AG04450 (cell line): Measurements from ENCODE around the gene TCP11. TPM values are rescaled to one million over a fixed set of nuclear protein-coding genes. Genes with fewer than 3 reads are reported as not detected.

ENCODE experiments used
- CTCF ChIA-PET: fragments of 300-600, 350-600 bp; formaldehyde crosslinking; extraction: SDS; loops from one replicate; lab custom pipeline; 2022; ENCODE audit warnings: antibody characterized with exemption, inconsistent platforms; lab: Charles Lee
- POLR2A ChIA-PET: fragments of 350-600 bp; formaldehyde crosslinking; extraction: SDS; loops from one replicate; lab custom pipeline; 2021; ENCODE audit warnings: antibody characterized with exemption, inconsistent platforms; lab: Yijun Ruan, JAX
- DNase-seq: peaks from one replicate; pipeline ENCODE4 v3.0.0-alpha.2; 2011; ENCODE audit warnings: low read depth, low spot score
- H3K27ac ChIP-seq: one replicate; pipeline ENCODE4 v1.5.1; 2012; ENCODE audit warnings: low read depth, low read length, control low read depth
- H3K27me3 ChIP-seq: one replicate; pipeline ENCODE4 v1.6.0; 2012; ENCODE audit warnings: low read length; ENCODE audit not compliant: control insufficient read depth, insufficient read depth
- H3K4me3 ChIP-seq: 2 replicates; pipeline ENCODE4 v1.5.1; 2011; ENCODE audit warnings: mild to moderate bottlenecking, low read depth, low read length, control low read depth
- H3K9me3 ChIP-seq: 2 replicates; pipeline ENCODE4 v1.5.1; 2012; ENCODE audit warnings: low read length; ENCODE audit not compliant: control insufficient read depth, insufficient read depth
- CTCF ChIP-seq: IDR thresholded peaks from 2 replicates; pipeline ENCODE4 v1.5.1; 2011; ENCODE audit warnings: low read depth, low read length, control low read depth, inconsistent platforms
- polyA plus RNA-seq: library from polyadenylated mRNA; depleted of rRNA; stranded (reverse); fragments of >200 nt; gene quantifications from 2 replicates; pipeline ENCODE4 v1.2.3, GENCODE V29; 2011

TCP11 gene
- polyA plus RNA-seq, 1 experiment = 0.11 TPM

GRCh38 chr6:35078226-35078850 lies 62.8 kb downstream of the TCP11 start:
- Histone ChIP-seq H3K27me3 (no peaks in the 10 kb centered on the region), H3K27ac (no peak overlapping the region), H3K4me3 (no peak overlapping the region), H3K9me3 (no peaks in the 10 kb centered on the region)
- TF ChIP-seq CTCF = no peak
- CTCF ChIA-PET = no interaction called here
- POLR2A ChIA-PET = no interaction called here
- DNase-seq = no peak

GRCh38 chr6:35077713-35078105 lies 63.4 kb downstream of the TCP11 start:
- Histone ChIP-seq H3K9me3 (no peaks in the 10 kb centered on the region), H3K27me3 (no peaks in the 10 kb centered on the region), H3K27ac (no peak overlapping the region), H3K4me3 (no peak overlapping the region)
- ChIA-PET CTCF (no interaction called here), POLR2A (no interaction called here)
- DNase-seq = no peak
- TF ChIP-seq CTCF = no peak

- H3K4me3 ChIP-seq = no peak overlapping the region
- TF ChIP-seq CTCF = no peak
- no peaks in the 10 kb centered on the region for H3K9me3 ChIP-seq
- H3K27ac ChIP-seq = no peak overlapping the region
- H3K27me3 ChIP-seq = no peaks in the 10 kb centered on the region
- DNase-seq = no peak
- ChIA-PET POLR2A (no interaction called here), CTCF (no interaction called here)
These were observed 64.0 kb downstream of the TCP11 start for GRCh38 chr6:35076997-35077712.

- ChIA-PET CTCF (interaction anchor here (1.3 to 1.6 kb wide), 2 partner anchors 66 to 87 kb away, joined by 4 to 5 read pairs; no protein-coding TSS in a partner anchor), POLR2A (no interaction called here)
- H3K27ac ChIP-seq = no peak overlapping the region
- H3K27me3 ChIP-seq = no peaks in the 10 kb centered on the region
- H3K9me3 ChIP-seq = no peaks in the 10 kb centered on the region
- no peak for DNase-seq
- TF ChIP-seq CTCF = no peak
- H3K4me3 ChIP-seq = no peak overlapping the region
These were observed 67.2 kb downstream of the TCP11 start for GRCh38 chr6:35073766-35074471.

- CTCF ChIA-PET = interaction anchor here (0.6 kb wide), 1 partner anchor 95 kb away, joined by 3 read pairs; no protein-coding TSS in a partner anchor
- H3K27ac ChIP-seq = no peak overlapping the region
- no peak for TF ChIP-seq CTCF
- no peaks in the 10 kb centered on the region for H3K9me3 ChIP-seq
- H3K4me3 ChIP-seq = no peak overlapping the region
- DNase-seq = no peak
- no peaks in the 10 kb centered on the region for H3K27me3 ChIP-seq
- POLR2A ChIA-PET = no interaction called here
These were observed 67.9 kb downstream of the TCP11 start for GRCh38 chr6:35073211-35073610.
